ENCODE data around the gene SCN5A. TPM values are rescaled to one million over a fixed set of nuclear protein-coding genes. Genes with fewer than 3 reads are reported as not detected.

SCN5A gene
- total and polyA plus RNA-seq, 2 experiments from 2014 or later, result 10.2 to 10.6 TPM

DNA sequence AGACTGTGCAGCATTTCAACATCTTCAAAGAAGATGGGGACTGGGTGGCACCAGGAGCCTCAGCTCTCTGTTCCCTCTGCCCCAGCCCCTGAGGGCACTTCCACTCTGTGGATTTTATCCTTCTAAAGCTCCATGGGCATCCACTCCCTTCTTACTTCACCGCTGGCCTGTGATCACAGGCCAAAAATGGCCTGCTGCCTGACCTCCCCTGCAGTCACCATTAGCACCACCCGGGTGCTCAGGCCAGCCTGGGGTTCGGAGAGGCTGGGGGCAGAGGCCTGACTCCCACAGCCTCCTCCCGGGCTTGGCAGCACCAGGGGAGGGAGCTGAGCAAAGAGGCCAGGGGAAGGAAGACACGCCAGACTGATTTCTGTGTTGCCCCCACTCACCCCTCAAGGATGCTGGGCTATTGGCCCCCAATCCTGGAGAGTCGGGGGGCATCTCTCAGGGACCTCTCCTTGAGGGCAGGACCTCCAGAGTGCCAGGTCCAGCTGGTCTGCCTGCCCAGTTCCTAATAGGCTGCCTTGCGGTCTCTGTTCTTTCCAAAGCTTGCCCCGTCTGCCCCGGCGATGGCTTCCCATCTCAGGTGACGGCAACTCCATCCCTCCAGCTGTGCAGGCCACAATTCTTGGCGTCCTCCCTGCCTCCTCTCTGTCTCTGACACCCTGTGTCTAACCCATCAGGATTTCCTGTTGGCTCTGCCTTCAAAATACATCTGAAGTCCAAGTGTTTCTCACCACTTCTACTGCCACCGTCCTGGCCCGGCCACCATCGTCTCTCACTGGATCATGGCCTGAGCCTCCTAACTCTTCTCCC lies 86.2 kb downstream of the SCN5A start (continued):
- TF ChIP-seq, protein P1, sequence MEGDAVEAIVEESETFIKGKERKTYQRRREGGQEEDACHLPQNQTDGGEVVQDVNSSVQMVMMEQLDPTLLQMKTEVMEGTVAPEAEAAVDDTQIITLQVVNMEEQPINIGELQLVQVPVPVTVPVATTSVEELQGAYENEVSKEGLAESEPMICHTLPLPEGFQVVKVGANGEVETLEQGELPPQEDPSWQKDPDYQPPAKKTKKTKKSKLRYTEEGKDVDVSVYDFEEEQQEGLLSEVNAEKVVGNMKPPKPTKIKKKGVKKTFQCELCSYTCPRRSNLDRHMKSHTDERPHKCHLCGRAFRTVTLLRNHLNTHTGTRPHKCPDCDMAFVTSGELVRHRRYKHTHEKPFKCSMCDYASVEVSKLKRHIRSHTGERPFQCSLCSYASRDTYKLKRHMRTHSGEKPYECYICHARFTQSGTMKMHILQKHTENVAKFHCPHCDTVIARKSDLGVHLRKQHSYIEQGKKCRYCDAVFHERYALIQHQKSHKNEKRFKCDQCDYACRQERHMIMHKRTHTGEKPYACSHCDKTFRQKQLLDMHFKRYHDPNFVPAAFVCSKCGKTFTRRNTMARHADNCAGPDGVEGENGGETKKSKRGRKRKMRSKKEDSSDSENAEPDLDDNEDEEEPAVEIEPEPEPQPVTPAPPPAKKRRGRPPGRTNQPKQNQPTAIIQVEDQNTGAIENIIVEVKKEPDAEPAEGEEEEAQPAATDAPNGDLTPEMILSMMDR (conservative IDR thresholded peaks at IDR 0.05; ENCODE audit: low read depth in 2 of 2), result no peak
- TF ChIP-seq, protein P2, sequence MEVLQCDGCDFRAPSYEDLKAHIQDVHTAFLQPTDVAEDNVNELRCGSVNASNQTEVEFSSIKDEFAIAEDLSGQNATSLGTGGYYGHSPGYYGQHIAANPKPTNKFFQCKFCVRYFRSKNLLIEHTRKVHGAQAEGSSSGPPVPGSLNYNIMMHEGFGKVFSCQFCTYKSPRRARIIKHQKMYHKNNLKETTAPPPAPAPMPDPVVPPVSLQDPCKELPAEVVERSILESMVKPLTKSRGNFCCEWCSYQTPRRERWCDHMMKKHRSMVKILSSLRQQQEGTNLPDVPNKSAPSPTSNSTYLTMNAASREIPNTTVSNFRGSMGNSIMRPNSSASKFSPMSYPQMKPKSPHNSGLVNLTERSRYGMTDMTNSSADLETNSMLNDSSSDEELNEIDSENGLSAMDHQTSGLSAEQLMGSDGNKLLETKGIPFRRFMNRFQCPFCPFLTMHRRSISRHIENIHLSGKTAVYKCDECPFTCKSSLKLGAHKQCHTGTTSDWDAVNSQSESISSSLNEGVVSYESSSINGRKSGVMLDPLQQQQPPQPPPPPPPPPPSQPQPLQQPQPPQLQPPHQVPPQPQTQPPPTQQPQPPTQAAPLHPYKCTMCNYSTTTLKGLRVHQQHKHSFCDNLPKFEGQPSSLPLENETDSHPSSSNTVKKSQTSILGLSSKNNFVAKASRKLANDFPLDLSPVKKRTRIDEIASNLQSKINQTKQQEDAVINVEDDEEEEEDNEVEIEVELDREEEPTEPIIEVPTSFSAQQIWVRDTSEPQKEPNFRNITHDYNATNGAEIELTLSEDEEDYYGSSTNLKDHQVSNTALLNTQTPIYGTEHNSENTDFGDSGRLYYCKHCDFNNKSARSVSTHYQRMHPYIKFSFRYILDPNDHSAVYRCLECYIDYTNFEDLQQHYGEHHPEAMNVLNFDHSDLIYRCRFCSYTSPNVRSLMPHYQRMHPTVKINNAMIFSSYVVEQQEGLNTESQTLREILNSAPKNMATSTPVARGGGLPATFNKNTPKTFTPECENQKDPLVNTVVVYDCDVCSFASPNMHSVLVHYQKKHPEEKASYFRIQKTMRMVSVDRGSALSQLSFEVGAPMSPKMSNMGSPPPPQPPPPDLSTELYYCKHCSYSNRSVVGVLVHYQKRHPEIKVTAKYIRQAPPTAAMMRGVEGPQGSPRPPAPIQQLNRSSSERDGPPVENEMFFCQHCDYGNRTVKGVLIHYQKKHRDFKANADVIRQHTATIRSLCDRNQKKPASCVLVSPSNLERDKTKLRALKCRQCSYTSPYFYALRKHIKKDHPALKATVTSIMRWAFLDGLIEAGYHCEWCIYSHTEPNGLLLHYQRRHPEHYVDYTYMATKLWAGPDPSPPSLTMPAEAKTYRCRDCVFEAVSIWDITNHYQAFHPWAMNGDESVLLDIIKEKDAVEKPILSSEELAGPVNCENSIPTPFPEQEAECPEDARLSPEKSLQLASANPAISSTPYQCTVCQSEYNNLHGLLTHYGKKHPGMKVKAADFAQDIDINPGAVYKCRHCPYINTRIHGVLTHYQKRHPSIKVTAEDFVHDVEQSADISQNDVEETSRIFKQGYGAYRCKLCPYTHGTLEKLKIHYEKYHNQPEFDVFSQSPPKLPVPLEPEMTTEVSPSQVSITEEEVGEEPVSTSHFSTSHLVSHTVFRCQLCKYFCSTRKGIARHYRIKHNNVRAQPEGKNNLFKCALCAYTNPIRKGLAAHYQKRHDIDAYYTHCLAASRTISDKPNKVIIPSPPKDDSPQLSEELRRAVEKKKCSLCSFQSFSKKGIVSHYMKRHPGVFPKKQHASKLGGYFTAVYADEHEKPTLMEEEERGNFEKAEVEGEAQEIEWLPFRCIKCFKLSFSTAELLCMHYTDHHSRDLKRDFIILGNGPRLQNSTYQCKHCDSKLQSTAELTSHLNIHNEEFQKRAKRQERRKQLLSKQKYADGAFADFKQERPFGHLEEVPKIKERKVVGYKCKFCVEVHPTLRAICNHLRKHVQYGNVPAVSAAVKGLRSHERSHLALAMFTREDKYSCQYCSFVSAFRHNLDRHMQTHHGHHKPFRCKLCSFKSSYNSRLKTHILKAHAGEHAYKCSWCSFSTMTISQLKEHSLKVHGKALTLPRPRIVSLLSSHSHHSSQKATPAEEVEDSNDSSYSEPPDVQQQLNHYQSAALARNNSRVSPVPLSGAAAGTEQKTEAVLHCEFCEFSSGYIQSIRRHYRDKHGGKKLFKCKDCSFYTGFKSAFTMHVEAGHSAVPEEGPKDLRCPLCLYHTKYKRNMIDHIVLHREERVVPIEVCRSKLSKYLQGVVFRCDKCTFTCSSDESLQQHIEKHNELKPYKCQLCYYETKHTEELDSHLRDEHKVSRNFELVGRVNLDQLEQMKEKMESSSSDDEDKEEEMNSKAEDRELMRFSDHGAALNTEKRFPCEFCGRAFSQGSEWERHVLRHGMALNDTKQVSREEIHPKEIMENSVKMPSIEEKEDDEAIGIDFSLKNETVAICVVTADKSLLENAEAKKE (CRISPR knock-in tag; IDR thresholded peaks at IDR 0.05), result no peak
- no peak for TF ChIP-seq JUNB (IDR thresholded peaks at IDR 0.05; ENCODE audit: unreplicated experiment)

DNA sequence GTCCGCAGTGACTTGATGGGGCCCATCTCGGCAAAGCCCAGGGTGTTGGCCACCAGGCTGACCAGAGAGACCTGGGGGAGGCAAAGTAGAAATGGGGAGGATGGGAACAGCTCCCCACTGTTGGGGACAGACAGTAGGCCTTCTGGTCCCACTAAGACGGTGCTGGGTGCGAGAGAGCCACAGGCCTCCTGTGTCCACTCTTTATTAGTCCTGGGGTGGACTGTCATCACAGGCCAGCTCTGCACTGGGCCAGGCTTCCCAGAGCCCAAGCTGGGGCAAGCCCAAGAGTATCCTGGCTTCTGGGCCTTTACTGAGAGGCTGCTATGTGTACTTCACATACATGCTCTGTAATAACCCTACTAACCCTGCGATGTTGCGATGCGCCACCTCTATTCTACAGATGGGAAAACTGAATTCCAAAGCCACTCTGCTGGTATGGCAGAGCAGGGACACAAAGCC lies 87.0 kb downstream of the SCN5A start:
- no peak overlapping the region for H3K4me2 ChIP-seq
- TF ChIP-seq EZH2 (IDR thresholded peaks at IDR 0.05; ENCODE audit: low read depth, unreplicated experiment) (no peak), ZNF114 (CRISPR knock-in tag; IDR thresholded peaks at IDR 0.05) (no peak), JUNB (IDR thresholded peaks at IDR 0.05; ENCODE audit: unreplicated experiment) (no peak), POLR2AphosphoS5 (IDR thresholded peaks at IDR 0.05; ENCODE audit: low read depth) (no peak)
- H3K79me2 ChIP-seq (replicated peaks; ENCODE audit: insufficient read depth), result no peaks in the 10 kb centered on the region
- Mint-ChIP-seq H3K27me3 (ENCODE audit: insufficient read depth, low read depth, poor library complexity) (peaks cover 3% of the 10 kb centered on the region), H3K4me3 (no peak overlapping the region), H3K9me3 (no peaks in the 10 kb centered on the region), H3K36me3 (ENCODE audit: low read depth) (peaks cover 13% of the 10 kb centered on the region; the same call in 2 of the 3 replicates), H3K27ac (no peak overlapping the region), H3K4me1 (peaks cover 3% of the 10 kb centered on the region; the same call in 1 of the 3 replicates)
- no peak overlapping the region for H2AFZ ChIP-seq
- DNase-seq (ENCODE audit: low spot score) (no peak), ATAC-seq (no peak)
- no peaks in the 10 kb centered on the region for H3K27me3 ChIP-seq (ENCODE audit: insufficient read depth)
- H3K9me2 ChIP-seq (ENCODE audit: insufficient read depth), result 0 out of 2 replicates have a peak, but pooled peaks cover 8% of the 10 kb centered on the region
- no peaks in the 10 kb centered on the region for H3K36me3 ChIP-seq (ENCODE audit: insufficient read depth)
- H4K20me1 ChIP-seq (replicated peaks; ENCODE audit: insufficient read depth), result no peaks in the 10 kb centered on the region
- no peaks in the 10 kb centered on the region for H3F3A ChIP-seq (replicated peaks; ENCODE audit: low read depth)
- H3K4me1 ChIP-seq (ENCODE audit: insufficient read depth), result no peaks in the 10 kb centered on the region
- H3K27ac ChIP-seq (ENCODE audit: low read depth), result no peak overlapping the region
- H3K4me3 ChIP-seq, result no peak overlapping the region
